Activated CD8-positive, alpha-beta T cell treated with anti-CD3 and anti-CD28 coated beads, Interleukin-2, amount 10 ng/mL, durations not matched to agents 7 days and 5 days (primary cell): ENCODE measurements around the gene DPP6. TPM values are rescaled to one million over a fixed set of nuclear protein-coding genes. Genes with fewer than 3 reads are reported as not detected.

ENCODE experiments used
- ATAC-seq: fragments of 150-1000 bp; cut with Tn5 transposase; one replicate; pipeline ENCODE4 v1.10.0; 2021; ENCODE audit warnings: moderate library complexity
- CTCF ChIA-PET: fragments of 350-600 bp; sonication (Branson Sonifier 250); formaldehyde crosslinking; loops from one replicate; lab custom pipeline; 2021; ENCODE audit warnings: antibody characterized with exemption; lab: Charles Lee
- POLR2A ChIA-PET: fragments of 350-600 bp; sonication (Branson Sonifier 250); formaldehyde crosslinking; loops from one replicate; lab custom pipeline; 2021; ENCODE audit warnings: antibody characterized with exemption; lab: Charles Lee
- DNase-seq: peaks from one replicate; pipeline ENCODE4 v3.0.0-alpha.2; 2020
- H3K27ac Mint-ChIP-seq: one replicate; pipeline ENCODE4 v1.8.0; 2021; ENCODE audit warnings: mild to moderate bottlenecking, mixed read lengths
- H3K27me3 Mint-ChIP-seq: one replicate; pipeline ENCODE4 v1.8.0; 2021; ENCODE audit warnings: low read depth, mixed read lengths
- H3K36me3 Mint-ChIP-seq: one replicate; pipeline ENCODE4 v1.8.0; 2021; ENCODE audit warnings: low read depth, mixed read lengths
- H3K4me1 Mint-ChIP-seq: one replicate; pipeline ENCODE4 v1.8.0; 2021; ENCODE audit warnings: low read depth, mixed read lengths
- H3K4me3 Mint-ChIP-seq: one replicate; pipeline ENCODE4 v1.8.0; 2021; ENCODE audit warnings: mild to moderate bottlenecking, mixed read lengths
- H3K9me3 Mint-ChIP-seq: one replicate; pipeline ENCODE4 v1.8.0; 2022; ENCODE audit warnings: mixed read lengths; ENCODE audit not compliant: insufficient read depth
- total RNA-seq, 2 experiments: library from RNA; stranded (reverse); gene quantifications; one replicate each; pipeline ENCODE4 v1.2.3, GENCODE V29; 2021

Gene DPP6
- total RNA-seq, 2 experiments from 2014 or later = not detected

DNA sequence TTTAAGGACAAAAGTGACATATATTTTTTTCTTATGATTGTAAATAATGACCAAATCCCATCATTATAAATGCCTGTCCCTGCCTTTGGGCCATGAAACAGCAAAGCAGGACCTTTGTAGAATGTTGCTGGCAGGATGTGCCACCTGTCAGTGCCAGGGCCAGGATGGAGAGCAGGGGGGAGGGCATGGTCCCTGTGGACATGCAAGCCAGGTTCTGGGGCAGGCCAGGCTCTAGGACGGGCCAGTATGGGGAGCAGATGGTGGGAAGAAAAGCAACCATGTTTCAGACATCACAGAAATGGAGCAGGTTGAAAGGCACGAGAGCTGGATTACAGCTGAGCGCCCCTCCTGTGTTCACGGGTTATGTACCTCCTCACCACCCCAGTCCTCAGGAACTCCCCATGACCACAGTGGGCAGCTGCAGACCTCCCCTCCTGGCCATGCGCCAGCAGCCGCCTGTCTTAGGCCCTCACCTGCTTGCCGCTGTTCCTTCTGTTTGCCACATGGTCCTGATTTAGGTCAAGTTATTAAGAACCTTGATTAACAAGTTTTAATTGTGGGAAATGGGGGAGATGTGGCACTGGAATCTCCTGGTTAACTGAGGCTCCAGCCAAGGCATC lies 740.3 kb downstream of the DPP6 start:
- DNase-seq (no peak), ATAC-seq (no peak)
- no peak overlapping the region for H3K27ac Mint-ChIP-seq
- POLR2A ChIA-PET = no interaction called here
- H3K9me3 Mint-ChIP-seq = no peaks in the 10 kb centered on the region
- no peak overlapping the region for H3K4me3 Mint-ChIP-seq
- H3K27me3 Mint-ChIP-seq = peaks cover 9% of the 10 kb centered on the region
- no peaks in the 10 kb centered on the region for H3K4me1 Mint-ChIP-seq
- no peaks in the 10 kb centered on the region for H3K36me3 Mint-ChIP-seq
- CTCF ChIA-PET = no interaction called here

DNA sequence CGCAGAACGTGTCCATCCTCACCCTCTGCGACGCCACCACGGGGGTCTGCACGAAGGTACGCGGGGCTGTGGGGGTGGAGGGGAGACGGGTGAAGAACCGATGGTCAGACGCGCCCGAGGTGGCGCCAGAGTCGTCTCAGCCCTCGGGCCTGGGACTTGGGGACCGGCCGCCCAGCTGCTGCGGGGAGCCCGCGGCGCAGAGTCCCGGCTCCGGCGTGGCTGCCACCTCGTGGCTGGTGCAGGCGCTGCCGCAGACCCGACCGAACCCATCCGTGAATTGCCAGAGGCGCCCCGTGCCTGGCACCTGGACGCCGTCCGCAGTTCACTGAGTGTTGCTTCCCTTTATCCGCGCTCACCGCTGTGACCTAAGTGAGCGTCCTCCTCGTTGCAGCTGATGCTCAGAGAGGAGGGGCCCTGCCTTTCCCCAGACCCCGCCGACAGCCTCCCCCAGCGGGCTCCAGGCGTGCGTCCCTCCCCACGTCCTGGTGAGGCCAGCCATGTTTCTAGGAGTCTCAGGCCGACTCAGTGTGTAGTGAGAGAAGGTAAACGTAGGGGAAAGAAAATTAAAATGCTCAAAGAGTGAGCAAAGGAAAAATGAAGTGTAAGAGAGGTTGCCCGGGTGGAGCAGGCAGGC lies 742.1 kb downstream of the DPP6 start:
- ATAC-seq (peak; percentile 67), DNase-seq (peak; percentile 26)
- Mint-ChIP-seq H3K9me3 (no peaks in the 10 kb centered on the region), H3K27ac (no peak overlapping the region), H3K4me1 (no peaks in the 10 kb centered on the region), H3K27me3 (peaks cover 4% of the 10 kb centered on the region), H3K4me3 (no peak overlapping the region), H3K36me3 (no peaks in the 10 kb centered on the region)
- ChIA-PET CTCF (no interaction called here), POLR2A (no interaction called here)

DNA sequence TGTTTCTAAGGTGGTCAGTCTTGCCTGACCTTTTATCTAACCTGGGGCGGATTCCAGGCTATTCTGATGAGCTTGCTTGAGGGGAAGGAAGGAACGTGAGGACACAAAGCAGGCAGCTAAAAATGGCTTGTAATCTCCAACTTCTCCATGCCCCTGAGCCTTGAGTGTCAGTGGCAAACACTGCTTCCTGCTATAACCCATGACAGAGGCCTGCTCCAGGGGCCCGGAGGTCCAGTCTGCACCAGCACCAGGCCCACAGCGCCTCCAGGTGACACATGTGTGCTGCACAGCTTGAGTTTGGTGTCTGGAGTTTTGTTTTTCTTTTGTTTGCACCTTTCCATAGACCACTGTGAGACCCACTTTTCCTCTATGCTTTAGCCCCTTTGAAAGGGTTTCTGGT lies 742.8 kb downstream of the DPP6 start:
- no peak for ATAC-seq
- CTCF ChIA-PET = no interaction called here
- Mint-ChIP-seq H3K4me3 (no peak overlapping the region), H3K9me3 (no peaks in the 10 kb centered on the region), H3K4me1 (no peaks in the 10 kb centered on the region), H3K36me3 (no peaks in the 10 kb centered on the region), H3K27me3 (peaks cover 4% of the 10 kb centered on the region), H3K27ac (no peak overlapping the region)
- DNase-seq = no peak
- POLR2A ChIA-PET = no interaction called here

DNA sequence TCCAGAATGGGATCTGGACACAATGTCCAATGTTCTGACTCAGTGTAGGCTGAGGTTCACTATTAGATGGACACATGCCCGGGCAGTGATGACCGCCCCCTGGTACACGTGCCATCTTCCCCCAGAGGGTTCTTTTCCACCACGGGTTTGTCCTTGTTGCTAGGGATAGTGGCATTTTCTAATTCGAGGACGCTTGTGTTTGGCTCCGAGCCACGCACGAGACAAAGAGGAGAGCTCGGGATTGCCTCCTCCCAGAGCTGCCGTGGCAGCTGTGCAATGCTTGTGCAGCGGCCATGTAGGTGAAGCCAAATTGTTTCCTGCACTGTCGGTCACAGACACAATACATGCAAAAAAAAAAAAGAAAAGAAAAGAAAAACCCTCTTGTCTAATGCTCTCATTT lies 743.2 kb downstream of the DPP6 start:
- Mint-ChIP-seq H3K4me1 (no peaks in the 10 kb centered on the region), H3K4me3 (no peak overlapping the region), H3K27me3 (peaks cover 4% of the 10 kb centered on the region), H3K36me3 (no peaks in the 10 kb centered on the region), H3K27ac (no peak overlapping the region), H3K9me3 (no peaks in the 10 kb centered on the region)
- DNase-seq (no peak), ATAC-seq (no peak)
- ChIA-PET CTCF (no interaction called here), POLR2A (no interaction called here)

DNA sequence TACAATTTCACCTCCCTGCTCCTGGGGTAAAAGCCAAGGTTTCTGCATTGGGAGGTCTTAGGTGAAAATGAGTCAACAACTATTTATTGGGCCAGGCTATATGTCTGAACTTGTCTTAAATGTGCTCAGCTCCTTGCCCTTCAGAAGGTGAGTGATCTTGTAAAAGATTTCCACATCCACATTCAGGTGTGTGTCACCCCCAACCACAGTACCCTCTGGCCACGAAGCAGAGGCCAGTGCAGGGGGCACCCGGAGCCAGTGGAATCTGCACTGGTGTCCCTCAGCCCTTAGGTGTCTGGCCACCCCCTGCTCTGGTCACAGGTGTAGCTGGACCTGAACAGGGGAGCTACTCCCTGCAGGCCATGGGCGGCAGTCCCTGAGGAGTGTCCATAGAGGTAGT lies 752.3 kb downstream of the DPP6 start:
- CTCF ChIA-PET = no interaction called here
- Mint-ChIP-seq H3K27ac (no peak overlapping the region), H3K36me3 (no peaks in the 10 kb centered on the region), H3K4me1 (no peaks in the 10 kb centered on the region), H3K4me3 (no peak overlapping the region), H3K27me3 (no peaks in the 10 kb centered on the region), H3K9me3 (no peaks in the 10 kb centered on the region)
- POLR2A ChIA-PET = no interaction called here
- DNase-seq (no peak), ATAC-seq (no peak)

DNA sequence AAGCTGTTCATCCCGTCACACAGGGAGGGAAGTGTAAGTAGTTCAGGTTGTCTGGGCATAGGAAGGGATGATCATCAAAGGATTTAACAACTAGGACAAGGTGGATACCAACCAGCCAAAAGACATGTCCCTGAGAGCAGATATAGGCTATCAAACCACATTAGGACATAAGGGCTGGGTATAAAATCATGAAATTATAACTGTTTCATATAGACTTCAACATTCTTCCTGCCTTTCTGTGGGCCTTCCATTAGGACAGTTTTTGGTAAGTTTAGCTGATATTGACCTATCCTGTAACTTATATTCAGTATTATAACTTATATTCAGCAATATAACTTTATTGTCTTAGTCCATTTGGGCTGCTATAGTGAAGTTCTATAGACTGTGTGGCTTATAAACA lies 759.8 kb downstream of the DPP6 start:
- no peaks in the 10 kb centered on the region for H3K4me1 Mint-ChIP-seq
- ATAC-seq = no peak
- H3K27me3 Mint-ChIP-seq = no peaks in the 10 kb centered on the region

DNA sequence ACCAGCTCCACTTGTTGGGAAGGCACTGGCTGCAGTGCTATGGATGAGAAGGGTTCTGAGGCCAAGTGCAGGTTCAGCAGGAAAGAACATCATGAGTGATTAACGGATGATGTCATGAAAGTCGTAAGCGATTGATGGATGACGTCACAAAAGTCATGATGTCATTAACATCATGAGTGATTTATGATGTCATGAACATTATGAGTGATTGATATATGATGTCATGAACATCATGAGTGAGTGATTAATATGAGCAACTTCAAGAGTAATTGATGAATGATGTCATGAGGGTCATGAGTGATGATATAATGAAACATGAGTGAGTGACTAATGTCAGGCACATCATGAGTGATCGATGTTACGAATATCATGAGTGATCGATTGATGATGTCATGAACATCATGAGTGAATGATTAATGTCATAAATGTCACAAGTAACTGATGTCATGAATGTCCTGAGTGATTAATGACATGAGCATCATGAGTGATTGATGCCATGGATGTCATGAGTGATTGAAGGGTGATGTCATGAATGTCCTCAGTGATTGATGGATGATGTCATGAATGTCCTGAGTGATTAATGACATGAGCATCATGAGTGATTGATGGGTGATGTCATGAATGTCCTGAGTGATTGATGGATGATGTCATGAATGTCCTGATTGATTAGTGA lies 765.2 kb downstream of the DPP6 start:
- H3K27me3 Mint-ChIP-seq = no peaks in the 10 kb centered on the region

More for the DNA sequence above, 759.8 kb downstream of the DPP6 start:
- DNase-seq = no peak
- Mint-ChIP-seq H3K36me3 (no peaks in the 10 kb centered on the region), H3K9me3 (peaks cover 12% of the 10 kb centered on the region), H3K27ac (no peak overlapping the region), H3K4me3 (no peak overlapping the region)
- ChIA-PET CTCF (no interaction called here), POLR2A (no interaction called here)

DNA sequence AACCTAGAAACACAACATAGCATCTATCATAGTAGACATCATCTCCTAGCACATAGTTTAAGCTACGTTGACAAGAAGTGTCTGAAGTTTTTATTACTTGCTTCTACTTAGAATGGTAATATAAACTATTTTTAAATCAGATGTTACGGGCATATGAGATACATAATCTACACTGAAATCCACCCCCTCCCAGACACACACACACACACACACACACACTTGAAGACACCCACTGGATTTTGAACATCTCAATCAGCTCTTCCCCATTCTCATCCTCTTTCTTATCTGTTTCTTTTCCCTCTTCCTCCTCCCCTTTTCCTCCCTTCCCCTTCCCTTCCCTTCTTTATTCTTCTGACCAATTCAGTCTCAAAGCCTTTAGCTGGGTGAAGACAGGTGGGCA lies 774.8 kb downstream of the DPP6 start:
- Mint-ChIP-seq H3K4me3 (no peak overlapping the region), H3K27ac (no peak overlapping the region), H3K9me3 (no peaks in the 10 kb centered on the region), H3K36me3 (no peaks in the 10 kb centered on the region), H3K4me1 (no peaks in the 10 kb centered on the region), H3K27me3 (peaks cover 4% of the 10 kb centered on the region)
- POLR2A ChIA-PET = no interaction called here
- no peak for DNase-seq
- CTCF ChIA-PET = no interaction called here
- ATAC-seq = no peak

More for the DNA sequence above, 765.2 kb downstream of the DPP6 start:
- DNase-seq (no peak), ATAC-seq (no peak)
- H3K4me3 Mint-ChIP-seq = no peak overlapping the region
- ChIA-PET CTCF (no interaction called here), POLR2A (no interaction called here)
- H3K9me3 Mint-ChIP-seq = peaks cover 7% of the 10 kb centered on the region
- H3K4me1 Mint-ChIP-seq = no peaks in the 10 kb centered on the region
- no peak overlapping the region for H3K27ac Mint-ChIP-seq
- no peaks in the 10 kb centered on the region for H3K36me3 Mint-ChIP-seq

DNA sequence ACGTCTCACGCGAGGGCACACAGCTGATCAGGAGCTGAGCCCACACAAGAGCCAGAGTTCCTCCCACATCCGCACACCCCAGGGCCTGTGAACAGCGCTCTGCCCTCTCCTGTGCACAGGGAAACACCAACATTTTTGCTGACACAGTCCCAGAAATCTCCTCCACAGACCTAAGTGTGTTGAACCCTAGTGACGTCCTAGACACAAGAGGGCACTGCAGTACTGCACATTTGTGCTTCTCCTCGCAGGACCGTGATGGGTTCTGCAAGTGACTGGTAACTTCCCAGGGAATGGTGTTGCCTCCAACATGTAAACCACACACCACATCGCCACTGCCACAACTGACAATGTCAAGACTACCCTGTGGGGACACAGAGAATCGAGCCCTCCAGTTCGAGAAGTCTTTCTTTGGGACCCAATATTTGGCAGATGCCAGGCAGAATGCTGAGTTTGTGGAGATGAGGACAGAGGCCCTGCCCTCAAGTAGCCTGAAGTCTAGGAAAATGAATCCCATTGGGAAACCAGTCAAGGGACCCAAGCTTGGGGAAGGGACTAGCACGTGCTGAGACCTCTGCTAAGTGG lies 780.5 kb downstream of the DPP6 start:
- ChIA-PET CTCF (no interaction called here), POLR2A (no interaction called here)
- DNase-seq (no peak), ATAC-seq (no peak)
- H3K9me3 Mint-ChIP-seq = no peaks in the 10 kb centered on the region
- H3K27ac Mint-ChIP-seq = no peak overlapping the region
- H3K27me3 Mint-ChIP-seq = peaks cover 4% of the 10 kb centered on the region
- H3K36me3 Mint-ChIP-seq = no peaks in the 10 kb centered on the region
- H3K4me3 Mint-ChIP-seq = no peak overlapping the region
- no peaks in the 10 kb centered on the region for H3K4me1 Mint-ChIP-seq

DNA sequence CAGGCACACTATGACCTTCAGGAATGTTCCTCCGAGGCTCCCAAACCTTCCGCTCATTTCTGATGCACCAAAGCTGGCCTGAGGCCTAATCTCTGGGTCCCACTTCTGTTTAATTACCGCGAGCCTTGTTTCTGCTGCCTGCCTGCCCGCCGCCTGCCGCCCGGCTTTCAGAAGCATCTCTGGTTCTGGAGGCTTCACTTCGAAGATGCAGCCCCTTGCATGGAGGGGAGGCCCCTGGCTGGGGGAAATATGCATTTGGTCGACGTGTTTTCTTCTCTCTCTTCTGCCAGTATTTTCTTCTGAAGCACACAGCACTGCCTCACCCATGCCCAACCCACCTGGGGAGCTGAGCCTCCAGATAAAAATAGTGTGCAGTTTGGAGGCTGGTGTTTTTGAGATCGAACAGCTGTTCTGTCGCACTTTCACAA lies 783.8 kb downstream of the DPP6 start:
- no peaks in the 10 kb centered on the region for H3K9me3 Mint-ChIP-seq
- DNase-seq (no peak), ATAC-seq (no peak)
- no peak overlapping the region for H3K4me3 Mint-ChIP-seq
- no peaks in the 10 kb centered on the region for H3K27me3 Mint-ChIP-seq
- ChIA-PET POLR2A (no interaction called here), CTCF (no interaction called here)
- H3K4me1 Mint-ChIP-seq = no peaks in the 10 kb centered on the region
- H3K27ac Mint-ChIP-seq = no peak overlapping the region
- H3K36me3 Mint-ChIP-seq = no peaks in the 10 kb centered on the region

DNA sequence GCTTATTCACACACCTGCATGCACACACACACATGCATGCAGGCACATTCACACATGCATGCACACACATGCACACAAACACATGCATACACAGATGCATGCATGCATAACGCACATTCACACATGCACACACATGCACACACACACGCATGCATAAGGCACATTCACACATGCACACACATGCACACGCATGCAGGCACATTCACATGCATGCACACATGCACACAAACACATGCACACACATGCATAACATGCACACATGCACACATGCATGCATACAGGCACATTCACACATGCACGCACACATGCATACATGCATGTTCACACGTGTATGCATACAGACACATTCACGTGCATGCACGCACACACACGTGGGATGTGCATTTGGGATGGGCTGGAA lies 784.9 kb downstream of the DPP6 start:
- POLR2A ChIA-PET = no interaction called here
- Mint-ChIP-seq H3K27me3 (peaks cover under 1% of the 10 kb centered on the region), H3K9me3 (no peaks in the 10 kb centered on the region), H3K4me3 (no peak overlapping the region), H3K4me1 (no peaks in the 10 kb centered on the region), H3K36me3 (no peaks in the 10 kb centered on the region), H3K27ac (no peak overlapping the region)
- CTCF ChIA-PET = no interaction called here
- DNase-seq (no peak), ATAC-seq (no peak)

DNA sequence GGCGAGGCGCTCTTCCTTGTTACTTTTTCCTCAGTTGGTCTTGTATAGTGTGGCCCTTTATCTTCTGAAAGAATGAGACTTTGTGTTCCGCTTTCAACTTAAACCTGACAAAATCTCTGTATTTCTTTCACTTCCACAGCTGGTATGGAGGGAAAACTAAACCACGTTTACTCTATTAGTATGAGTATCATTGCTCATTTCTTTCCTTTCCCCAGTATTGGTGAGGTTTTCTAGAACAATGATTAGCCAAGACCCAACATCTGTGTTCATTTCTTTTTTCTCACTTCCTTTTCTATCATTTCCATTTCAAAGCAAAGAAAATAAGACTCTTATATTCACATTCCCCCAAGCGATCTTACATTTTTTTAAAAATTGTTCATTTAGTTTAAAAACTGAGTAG lies 785.4 kb downstream of the DPP6 start:
- no peak for DNase-seq
- Mint-ChIP-seq H3K9me3 (no peaks in the 10 kb centered on the region), H3K27me3 (peaks cover 4% of the 10 kb centered on the region), H3K36me3 (no peaks in the 10 kb centered on the region), H3K4me3 (no peak overlapping the region), H3K27ac (no peak overlapping the region), H3K4me1 (no peaks in the 10 kb centered on the region)
- POLR2A ChIA-PET = no interaction called here
- no peak for ATAC-seq
- CTCF ChIA-PET = no interaction called here
